H1 (cell line): Measurements from ENCODE around the gene CYB5R3. TPM values are rescaled to one million over a fixed set of nuclear protein-coding genes. Genes with fewer than 3 reads are reported as not detected.

Source experiments
- CTCF ChIA-PET: fragments of 300-600 bp; sonication (Branson Sonifier 250); formaldehyde crosslinking; loops from one replicate; lab custom pipeline; 2021; ENCODE audit not compliant: partially characterized antibody; lab: Charles Lee
- POLR2A ChIA-PET: fragments of 300-600 bp; sonication (Branson Sonifier 250); formaldehyde crosslinking; loops from one replicate; lab custom pipeline; 2021; ENCODE audit warnings: inconsistent platforms; ENCODE audit not compliant: partially characterized antibody; lab: Charles Lee
- DNase-seq, 2 experiments: peaks; one replicate each; pipeline versions ENCODE4 v3.0.0 to v3.0.0-alpha.2; 2010 to 2022; ENCODE audit warnings: low spot score in 2 of 2, low read depth in 1 of 2, mixed read lengths in 1 of 2
- FAIRE-seq: peaks from 2 replicates; lab custom pipeline; 2011; peaks lifted over from hg19 to GRCh38; lab: Jason Lieb, UNC
- H2AFZ ChIP-seq: 2 replicates; pipeline ENCODE4 v1.8.1; 2012; ENCODE audit warnings: low read length, inconsistent platforms
- H2AK5ac ChIP-seq: 2 replicates; pipeline ENCODE4 v1.6.1; 2013; ENCODE audit warnings: low read depth, low read length
- H2BK120ac ChIP-seq: replicated peaks from 2 replicates; pipeline ENCODE3; 2013; ENCODE audit warnings: low read depth, low read length, inconsistent platforms
- H2BK12ac ChIP-seq: 2 replicates; pipeline ENCODE4 v1.6.1; 2013; ENCODE audit warnings: low read depth, low read length
- H2BK15ac ChIP-seq: 2 replicates; pipeline ENCODE4 v1.6.1; 2013; ENCODE audit warnings: low read length
- H2BK20ac ChIP-seq: 2 replicates; pipeline ENCODE4 v1.6.1; 2013; ENCODE audit warnings: low read length
- H2BK5ac ChIP-seq: 2 replicates; pipeline ENCODE4 v1.6.1; 2013; ENCODE audit warnings: low read depth, low read length
- H3K14ac ChIP-seq: 2 replicates; pipeline ENCODE4 v1.6.1; 2013; ENCODE audit warnings: inconsistent platforms; ENCODE audit not compliant: insufficient read length
- H3K18ac ChIP-seq: 2 replicates; pipeline ENCODE4 v1.6.1; 2013; ENCODE audit warnings: low read length; ENCODE audit errors: extremely low read depth
- H3K23ac ChIP-seq: 2 replicates; pipeline ENCODE4 v1.6.1; 2013; ENCODE audit warnings: inconsistent platforms; ENCODE audit not compliant: insufficient read length
- H3K23me2 ChIP-seq: 2 replicates; pipeline ENCODE4 v1.6.1; 2013; ENCODE audit warnings: low read depth, low read length
- H3K27ac ChIP-seq: 2 replicates; pipeline ENCODE4 v1.6.1; 2011; ENCODE audit warnings: low read depth, low read length, inconsistent platforms
- H3K27me3 ChIP-seq, 4 experiments: replicated peaks in 1 of 4; 1 replicate in 1 of 4; 2 replicates in 3 of 4; pipeline versions ENCODE4 v1.6.1 to v1.8.1; 2011 to 2013; ENCODE audit warnings: low read length in 3 of 4, mild to moderate bottlenecking in 3 of 4, inconsistent platforms in 2 of 4, mixed read lengths in 2 of 4, moderate library complexity in 1 of 4; ENCODE audit not compliant: control insufficient read depth in 3 of 4, insufficient read depth in 3 of 4; ENCODE audit errors: extremely low read depth in 1 of 4
- H3K36me3 ChIP-seq, 4 experiments: 2 replicates each; pipeline versions ENCODE4 v1.6.1 to v1.8.1; 2011 to 2013; ENCODE audit warnings: mild to moderate bottlenecking in 4 of 4, low read length in 3 of 4, moderate library complexity in 2 of 4, control low read depth in 1 of 4, inconsistent platforms in 1 of 4; ENCODE audit not compliant: insufficient read depth in 4 of 4, control insufficient read depth in 2 of 4
- H3K4ac ChIP-seq: replicated peaks from 2 replicates; pipeline ENCODE3; 2013; ENCODE audit warnings: low read length, low read depth, mixed read lengths, inconsistent platforms; ENCODE audit not compliant: insufficient read length
- H3K4me1 ChIP-seq, 4 experiments: replicated peaks in 1 of 4; 1 replicate in 1 of 4; 2 replicates in 3 of 4; pipeline versions ENCODE4 v1.6.1 to v1.8.1; 2011 to 2013; ENCODE audit warnings: low read length in 3 of 4, inconsistent platforms in 2 of 4, mixed read lengths in 1 of 4; ENCODE audit not compliant: insufficient read depth in 4 of 4, control insufficient read depth in 3 of 4
- H3K4me2 ChIP-seq, 2 experiments: 2 replicates each; pipeline versions ENCODE4 v1.6.1 to v1.8.1; 2011 to 2013; ENCODE audit warnings: low read depth in 2 of 2, low read length in 2 of 2, control low read depth in 1 of 2, inconsistent platforms in 1 of 2, mild to moderate bottlenecking in 1 of 2; ENCODE audit not compliant: insufficient read depth in 1 of 2
- H3K4me3 ChIP-seq, 4 experiments: fragments of 200-600, 300-600 bp in 1 of 4; sonication (generic), shearing (Covaris generic), sonication (Bioruptor Twin) in 1 of 4; 2 replicates each; pipeline versions ENCODE4 v1.5.1 to v1.8.1; 2011 to 2016; ENCODE audit warnings: low read length in 4 of 4, low read depth in 3 of 4, control low read depth in 2 of 4, inconsistent platforms in 2 of 4, mild to moderate bottlenecking in 2 of 4, mixed read lengths in 1 of 4, moderate library complexity in 1 of 4; ENCODE audit not compliant: insufficient read depth in 2 of 4; ENCODE audit errors: extremely low read depth in 1 of 4
- H3K56ac ChIP-seq: replicated peaks from 2 replicates; pipeline ENCODE3; 2013; ENCODE audit warnings: low read depth, mild to moderate bottlenecking, mixed read lengths, low read length, inconsistent platforms; ENCODE audit not compliant: insufficient read length
- H3K79me1 ChIP-seq: 2 replicates; pipeline ENCODE4 v1.6.1; 2013; ENCODE audit warnings: low read depth, low read length, control low read depth
- H3K79me2 ChIP-seq, 2 experiments: 2 replicates each; pipeline versions ENCODE4 v1.6.1 to v1.8.1; 2012 to 2013; ENCODE audit warnings: low read length in 2 of 2, mild to moderate bottlenecking in 2 of 2, inconsistent platforms in 1 of 2; ENCODE audit not compliant: insufficient read depth in 2 of 2, control insufficient read depth in 1 of 2
- H3K9ac ChIP-seq, 4 experiments: replicated peaks in 1 of 4; 1 replicate in 1 of 4; 2 replicates in 3 of 4; pipeline versions ENCODE4 v1.6.1 to v1.8.1; 2011 to 2013; ENCODE audit warnings: low read depth in 3 of 4, low read length in 3 of 4, control low read depth in 2 of 4, mild to moderate bottlenecking in 2 of 4, moderate library complexity in 2 of 4, inconsistent platforms in 1 of 4; ENCODE audit errors: extremely low read depth in 1 of 4
- H3K9me3 ChIP-seq, 2 experiments: 2 replicates each; pipeline versions ENCODE4 v1.6.1 to v1.8.1; 2012 to 2013; ENCODE audit warnings: mild to moderate bottlenecking in 2 of 2, moderate library complexity in 2 of 2, control low read depth in 1 of 2, inconsistent platforms in 1 of 2, low read depth in 1 of 2, low read length in 1 of 2, mixed read lengths in 1 of 2; ENCODE audit not compliant: insufficient read depth in 2 of 2
- H4K20me1 ChIP-seq, 2 experiments: replicated peaks in 1 of 2; 2 replicates each; pipeline versions ENCODE3 to v1.8.1; 2011 to 2013; ENCODE audit warnings: inconsistent platforms in 2 of 2, low read length in 2 of 2, mild to moderate bottlenecking in 1 of 2; ENCODE audit not compliant: insufficient read depth in 2 of 2, control insufficient read depth in 1 of 2
- H4K5ac ChIP-seq: 2 replicates; pipeline ENCODE4 v1.6.1; 2013; ENCODE audit warnings: low read length, low read depth, mixed read lengths, inconsistent platforms; ENCODE audit not compliant: insufficient read length
- H4K8ac ChIP-seq: 2 replicates; pipeline ENCODE4 v1.8.0; 2013; ENCODE audit warnings: mild to moderate bottlenecking, moderate library complexity, low read length, inconsistent platforms; ENCODE audit not compliant: insufficient read depth; ENCODE audit errors: extremely low read depth
- H4K91ac ChIP-seq: replicated peaks from 2 replicates; pipeline ENCODE3; 2013; ENCODE audit warnings: low read length, mixed read lengths, inconsistent platforms; ENCODE audit not compliant: insufficient read length
- GABPA ChIP-seq: IDR thresholded peaks from 2 replicates; pipeline ENCODE4 v1.6.1; 2011; ENCODE audit warnings: mild to moderate bottlenecking, low read length, moderate library complexity, borderline replicate concordance; ENCODE audit not compliant: insufficient read depth
- WGBS, 2 experiments: shearing (Covaris generic) in 1 of 2; methylation state at CpG; one replicate each; pipeline versions ENCODE4 v1.1.6 to v1.1.7; 2013 to 2015; ENCODE audit warnings: low lambda C conversion rate in 2 of 2, mixed read lengths in 2 of 2, inconsistent platforms in 1 of 2, low coverage in 1 of 2, missing lambda C conversion rate in 1 of 2; ENCODE audit not compliant: insufficient replicate concordance in 2 of 2, insufficient coverage in 1 of 2, insufficient read length in 1 of 2; ENCODE audit errors: extremely low coverage in 1 of 2, missing lambda C conversion rate in 1 of 2; 5-methylcytosine and 5-hydroxymethylcytosine counted together
- polyA plus RNA-seq, 7 experiments: library from polyadenylated mRNA; depleted of rRNA in 3 of 7; stranded (reverse) in 5 of 7; unstranded in 2 of 7; fragments of >200 nt in 5 of 7; fragments of 200-250 nt in 2 of 7; gene quantifications; 1 replicate in 5 of 7; 2 replicates in 1 of 7; 4 replicates in 1 of 7; pipeline versions ENCODE4 v1.2.1 to v1.2.3, GENCODE V29; 2011 to 2013; ENCODE audit warnings: missing spikeins in 2 of 7, mixed read lengths in 2 of 7
- total RNA-seq: library from RNA; stranded (reverse); fragmentation: NEBNext Ultra II Directional; extraction: Animal tissue kit (Norgen Biotek cat#: 25700); gene quantifications from 2 replicates; pipeline ENCODE4 v1.2.1, GENCODE V29; 2021

Gene CYB5R3
- total and polyA plus RNA-seq, 2 of the 8 experiments (the other 6 are each of a cell fraction or from before 2014, with no cell fraction given), result 75.3 to 113 TPM

GRCh38 chr22:42685941-42686653 lies 36.9 kb upstream of the CYB5R3 start:
- Histone ChIP-seq H3K23ac (no peak overlapping the region), H2BK12ac (0 out of 2 replicates have a peak overlapping the region, but pooled peaks have one; percentile 17), H4K8ac (no peak overlapping the region; the same call in 1 of the 2 replicates), H3K4me1 (peaks cover 0 to 11% (median 4%) of the 10 kb centered on the region in 4 experiments; a peak in 4 of 7 replicates), H3K27ac (no peak overlapping the region), H3K36me3 (no peaks in the 10 kb centered on the region), H4K20me1 (no peaks in the 10 kb centered on the region), H2BK20ac (0 out of 2 replicates have a peak overlapping the region, but pooled peaks have one; percentile 7), H3K4me2 (no peak overlapping the region), H3K4me3 (no peak overlapping the region), H3K27me3 (no peaks in the 10 kb centered on the region), H3K9me3 (no peaks in the 10 kb centered on the region), H2BK15ac (no peak overlapping the region), H3K9ac (no peak overlapping the region), H4K91ac (peak overlapping the region; percentile 25), H3K4ac (no peak overlapping the region), H2BK5ac (no peak overlapping the region), H3K18ac (no peak overlapping the region), H2BK120ac (no peak overlapping the region), H3K14ac (no peak overlapping the region), H3K79me1 (no peaks in the 10 kb centered on the region), H4K5ac (no peak overlapping the region), H3K23me2 (no peaks in the 10 kb centered on the region), H2AFZ (no peak overlapping the region), H2AK5ac (0 out of 2 replicates have a peak overlapping the region, but pooled peaks have one; percentile 39), H3K56ac (no peak overlapping the region), H3K79me2 (no peaks in the 10 kb centered on the region)
- 84% methylated on average over 5 of the region's 5 CpGs; no CpG with 5 or more reads in 1 of the 2 experiments for WGBS, 2 experiments
- DNase-seq, result no peak
- ChIA-PET POLR2A (interaction anchor here (0.8 to 1.6 kb wide), 4 partner anchors 13 to 330 kb away, joined by 3 to 7 read pairs (median 4); partner anchors contain the start of gene POLDIP3), CTCF (interaction anchor here (0.8 to 1.9 kb wide), 3 partner anchors 54 to 702 kb away, joined by 3 to 5 read pairs (median 3); no protein-coding TSS in a partner anchor)
- FAIRE-seq, result no peak
- no peak for TF ChIP-seq GABPA
